OCI-LY7 (cell line): ENCODE measurements around the gene IVD. TPM values are rescaled to one million over a fixed set of nuclear protein-coding genes. Genes with fewer than 3 reads are reported as not detected.

Experiments used
- BruUV-seq: library from RNA; stranded (reverse); fragments of 400-500 nt; replicated peaks from 2 replicates; lab custom pipeline; 2021; lab: Mats Ljungman, UMichigan
- CTCF ChIA-PET: fragments of 300-600 bp; sonication (Branson Sonifier 250); formaldehyde crosslinking; loops from one replicate; lab custom pipeline; 2022; ENCODE audit warnings: antibody characterized with exemption; ENCODE audit not compliant: unreplicated experiment; lab: Charles Lee
- POLR2A ChIA-PET: fragments of 300-600 bp; sonication (Branson Sonifier 250); formaldehyde crosslinking; loops from one replicate; lab custom pipeline; 2022; ENCODE audit warnings: antibody characterized with exemption; lab: Charles Lee
- DNase-seq: peaks from one replicate; pipeline ENCODE4 v3.0.0-alpha.2; 2015; ENCODE audit warnings: low spot score
- H2AFZ ChIP-seq: fragments of 200-600 bp; sonication (generic), shearing (Covaris generic); 2 replicates; pipeline ENCODE4 v1.6.1; 2014; ENCODE audit warnings: mild to moderate bottlenecking, antibody characterized with exemption, low read length, moderate library complexity
- H3K27ac ChIP-seq: fragments of 200-600 bp; sonication (generic); 2 replicates; pipeline ENCODE4 v1.5.1; 2014; ENCODE audit warnings: mixed run types, low read depth, mild to moderate bottlenecking, moderate library complexity, low read length, inconsistent platforms; ENCODE audit not compliant: poor library complexity, severe bottlenecking
- H3K36me3 ChIP-seq: fragments of 200-600 bp; sonication (generic); 2 replicates; pipeline ENCODE4 v1.6.1; 2014; ENCODE audit warnings: mild to moderate bottlenecking, antibody characterized with exemption, low read length, moderate library complexity, mixed read lengths; ENCODE audit not compliant: insufficient read depth
- H3K4me1 ChIP-seq: fragments of 200-600 bp; sonication (generic); 2 replicates; pipeline ENCODE4 v1.5.1; 2014; ENCODE audit warnings: mild to moderate bottlenecking, low read length; ENCODE audit not compliant: insufficient read depth, poor library complexity, severe bottlenecking
- H3K4me2 ChIP-seq: fragments of 200-600 bp; sonication (generic); 2 replicates; pipeline ENCODE4 v1.6.1; 2014; ENCODE audit warnings: mild to moderate bottlenecking, low read length
- H3K4me3 ChIP-seq: fragments of 200-600 bp; sonication (generic); 2 replicates; pipeline ENCODE4 v1.5.1; 2014; ENCODE audit warnings: mild to moderate bottlenecking, low read depth, low read length; ENCODE audit not compliant: poor library complexity, severe bottlenecking
- H3K79me2 ChIP-seq: fragments of 200-600 bp; sonication (generic); 2 replicates; pipeline ENCODE4 v1.6.1; 2016; ENCODE audit warnings: low read depth, mild to moderate bottlenecking, low read length, moderate library complexity, mixed read lengths; ENCODE audit not compliant: insufficient read depth
- H3K9me2 ChIP-seq: fragments of 200-600 bp; sonication (generic); 2 replicates; pipeline ENCODE4 v1.6.1; 2016; ENCODE audit warnings: mild to moderate bottlenecking, low read length, mixed read lengths; ENCODE audit not compliant: insufficient read depth
- H3K9me3 ChIP-seq: fragments of 200-600 bp; sonication (generic); 2 replicates; pipeline ENCODE4 v1.6.1; 2014; ENCODE audit warnings: mild to moderate bottlenecking, mixed run types, low read length, mixed read lengths
- H4K20me1 ChIP-seq: fragments of 200-600 bp; sonication (generic); 2 replicates; pipeline ENCODE4 v1.6.1; 2014; ENCODE audit warnings: mild to moderate bottlenecking, antibody characterized with exemption, low read length, moderate library complexity, mixed read lengths; ENCODE audit not compliant: insufficient read depth
- EZH2phosphoT487 ChIP-seq: fragments of 200-600 bp; sonication (generic); IDR thresholded peaks from 2 replicates; pipeline ENCODE4 v1.6.1; 2018; ENCODE audit warnings: low read depth, borderline replicate concordance, mild to moderate bottlenecking, mixed run types, antibody characterized with exemption, low read length, moderate library complexity, mixed read lengths
- intact Hi-C: fragments of 100-400 bp; cut with micrococcal nuclease; formaldehyde crosslinking; loops from one replicate; pipeline ENCODE4 v1.10.0; 2022; ENCODE audit not compliant: unreplicated experiment
- total RNA-seq, 2 experiments: library from RNA; depleted of rRNA in 1 of 2; stranded (reverse); fragments of >200 nt in 1 of 2; shearing (Covaris generic) in 1 of 2; gene quantifications; 2 replicates each; pipeline ENCODE4 v1.2.3, GENCODE V29; 2014 to 2022
- TF ChIP-seq, protein P1 (sequence below): fragments of 200-600 bp; sonication (generic); conservative IDR thresholded peaks from 2 replicates; pipeline ENCODE4 v1.5.1; 2014; ENCODE audit warnings: mild to moderate bottlenecking, antibody characterized with exemption, low read length, moderate library complexity, mixed read lengths

The IVD gene
- total RNA-seq, 2 experiments from 2014 or later, result 20.6 to 67.3 TPM

- no TSS peak for BruUV-seq
- Histone ChIP-seq H3K36me3 (peaks cover 19% of the 10 kb centered on the region; the same call in 1 of the 2 replicates), H4K20me1 (no peaks in the 10 kb centered on the region), H3K9me3 (no peaks in the 10 kb centered on the region), H3K4me3 (no peak overlapping the region), H3K9me2 (no peaks in the 10 kb centered on the region), H3K27ac (no peak overlapping the region), H3K79me2 (no peaks in the 10 kb centered on the region), H3K4me2 (no peak overlapping the region), H2AFZ (no peak overlapping the region), H3K4me1 (peaks cover 27% of the 10 kb centered on the region)
- TF ChIP-seq EZH2phosphoT487, result no peak
- TF ChIP-seq, protein P1, sequence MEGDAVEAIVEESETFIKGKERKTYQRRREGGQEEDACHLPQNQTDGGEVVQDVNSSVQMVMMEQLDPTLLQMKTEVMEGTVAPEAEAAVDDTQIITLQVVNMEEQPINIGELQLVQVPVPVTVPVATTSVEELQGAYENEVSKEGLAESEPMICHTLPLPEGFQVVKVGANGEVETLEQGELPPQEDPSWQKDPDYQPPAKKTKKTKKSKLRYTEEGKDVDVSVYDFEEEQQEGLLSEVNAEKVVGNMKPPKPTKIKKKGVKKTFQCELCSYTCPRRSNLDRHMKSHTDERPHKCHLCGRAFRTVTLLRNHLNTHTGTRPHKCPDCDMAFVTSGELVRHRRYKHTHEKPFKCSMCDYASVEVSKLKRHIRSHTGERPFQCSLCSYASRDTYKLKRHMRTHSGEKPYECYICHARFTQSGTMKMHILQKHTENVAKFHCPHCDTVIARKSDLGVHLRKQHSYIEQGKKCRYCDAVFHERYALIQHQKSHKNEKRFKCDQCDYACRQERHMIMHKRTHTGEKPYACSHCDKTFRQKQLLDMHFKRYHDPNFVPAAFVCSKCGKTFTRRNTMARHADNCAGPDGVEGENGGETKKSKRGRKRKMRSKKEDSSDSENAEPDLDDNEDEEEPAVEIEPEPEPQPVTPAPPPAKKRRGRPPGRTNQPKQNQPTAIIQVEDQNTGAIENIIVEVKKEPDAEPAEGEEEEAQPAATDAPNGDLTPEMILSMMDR, result no peak
- no peak for DNase-seq
- ChIA-PET POLR2A (interaction anchor here (0.6 kb wide), 1 partner anchor 11 kb away, joined by 4 read pairs; no protein-coding TSS in a partner anchor), CTCF (no interaction called here)
- intact Hi-C loops, result no loop called here
Measured at GRCh38 chr15:40409366-40409765, 3.8 kb downstream of the IVD start.

DNA sequence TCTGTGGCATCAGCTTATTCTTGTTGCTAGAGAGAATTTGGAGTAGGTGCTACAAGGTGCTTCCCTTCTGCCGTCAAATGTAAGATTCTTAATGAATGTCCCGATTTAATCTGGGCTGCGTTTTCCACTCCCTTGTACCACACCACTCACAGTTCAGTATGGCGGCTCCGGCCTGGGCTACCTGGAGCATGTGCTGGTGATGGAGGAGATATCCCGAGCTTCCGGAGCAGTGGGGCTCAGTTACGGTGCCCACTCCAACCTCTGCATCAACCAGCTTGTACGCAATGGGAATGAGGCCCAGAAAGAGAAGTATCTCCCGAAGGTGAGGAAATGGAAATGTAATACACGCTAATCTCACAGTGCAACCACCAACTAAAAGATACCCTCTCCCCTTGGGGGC lies 4.9 kb downstream of the IVD start:
- H3K4me2 ChIP-seq, result no peak overlapping the region
- DNase-seq, result no peak
- ChIA-PET CTCF (no interaction called here), POLR2A (interaction anchor here (0.9 kb wide), 1 partner anchor 24 kb away, joined by 3 read pairs; no protein-coding TSS in a partner anchor)
- H3K9me2 ChIP-seq, result no peaks in the 10 kb centered on the region
- intact Hi-C loops, result no loop called here
- peaks cover 25% of the 10 kb centered on the region; the same call in 1 of the 2 replicates for H3K36me3 ChIP-seq
- H3K9me3 ChIP-seq, result no peaks in the 10 kb centered on the region
- H3K4me3 ChIP-seq, result no peak overlapping the region
- H2AFZ ChIP-seq, result no peak overlapping the region
- H4K20me1 ChIP-seq, result no peaks in the 10 kb centered on the region
- H3K4me1 ChIP-seq, result peaks cover 19% of the 10 kb centered on the region
- no peak for TF ChIP-seq EZH2phosphoT487
- no TSS peak for BruUV-seq
- H3K79me2 ChIP-seq, result no peaks in the 10 kb centered on the region
- no peak overlapping the region for H3K27ac ChIP-seq

DNA sequence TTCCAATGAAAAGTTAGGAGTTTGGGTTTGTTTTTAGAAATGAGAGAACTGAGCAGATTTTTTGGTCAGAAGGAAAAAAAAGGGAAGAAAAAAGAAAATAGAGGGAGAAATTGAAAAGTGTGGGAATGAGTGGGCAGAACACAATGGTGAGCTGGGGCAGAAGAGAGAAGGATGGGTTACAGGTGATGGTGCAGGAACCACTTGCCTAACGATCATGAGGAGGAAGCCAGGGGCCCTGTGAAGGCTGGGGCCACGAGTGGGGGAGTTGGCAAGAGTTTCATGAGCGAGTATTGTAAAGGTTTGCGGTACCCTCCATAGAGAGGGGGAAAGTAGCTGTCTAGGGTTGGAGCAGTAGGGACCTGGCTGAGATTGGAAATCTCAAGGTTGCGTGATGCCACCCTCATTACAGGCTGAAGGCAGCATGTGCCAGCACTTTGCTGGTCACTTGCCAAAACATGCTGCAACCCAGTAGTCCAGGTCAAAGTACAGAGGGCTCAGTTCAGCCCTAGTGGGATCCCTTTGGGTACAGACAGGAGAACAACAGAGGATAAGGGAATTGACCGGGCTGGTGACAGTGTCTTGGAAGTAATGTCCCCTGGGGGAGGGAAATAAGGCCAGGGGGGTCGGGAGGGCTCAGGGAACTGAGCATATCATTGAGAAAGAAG lies 6.6 kb downstream of the IVD start:
- Histone ChIP-seq H2AFZ (no peak overlapping the region), H3K9me2 (no peaks in the 10 kb centered on the region), H3K4me2 (no peak overlapping the region), H3K4me1 (peaks cover 5% of the 10 kb centered on the region), H3K27ac (no peak overlapping the region), H4K20me1 (no peaks in the 10 kb centered on the region), H3K9me3 (no peaks in the 10 kb centered on the region), H3K79me2 (no peaks in the 10 kb centered on the region), H3K4me3 (no peak overlapping the region), H3K36me3 (peaks cover 30% of the 10 kb centered on the region; the same call in 1 of the 2 replicates)
- intact Hi-C loops, result no loop called here
- TF ChIP-seq, protein P1, result no peak
- TF ChIP-seq EZH2phosphoT487, result no peak
- no TSS peak for BruUV-seq
- ChIA-PET POLR2A (no interaction called here), CTCF (no interaction called here)
- DNase-seq, result no peak
